Measurements from ENCODE around the gene ATP10A. TPM values are rescaled to one million over a fixed set of nuclear protein-coding genes. Genes with fewer than 3 reads are reported as not detected.

Gene ATP10A
- total and polyA plus RNA-seq, 9 of the 15 experiments (the other 6 are each of a cell fraction or from before 2014, with no cell fraction given), result 0.09 TPM; not detected in 8

DNA sequence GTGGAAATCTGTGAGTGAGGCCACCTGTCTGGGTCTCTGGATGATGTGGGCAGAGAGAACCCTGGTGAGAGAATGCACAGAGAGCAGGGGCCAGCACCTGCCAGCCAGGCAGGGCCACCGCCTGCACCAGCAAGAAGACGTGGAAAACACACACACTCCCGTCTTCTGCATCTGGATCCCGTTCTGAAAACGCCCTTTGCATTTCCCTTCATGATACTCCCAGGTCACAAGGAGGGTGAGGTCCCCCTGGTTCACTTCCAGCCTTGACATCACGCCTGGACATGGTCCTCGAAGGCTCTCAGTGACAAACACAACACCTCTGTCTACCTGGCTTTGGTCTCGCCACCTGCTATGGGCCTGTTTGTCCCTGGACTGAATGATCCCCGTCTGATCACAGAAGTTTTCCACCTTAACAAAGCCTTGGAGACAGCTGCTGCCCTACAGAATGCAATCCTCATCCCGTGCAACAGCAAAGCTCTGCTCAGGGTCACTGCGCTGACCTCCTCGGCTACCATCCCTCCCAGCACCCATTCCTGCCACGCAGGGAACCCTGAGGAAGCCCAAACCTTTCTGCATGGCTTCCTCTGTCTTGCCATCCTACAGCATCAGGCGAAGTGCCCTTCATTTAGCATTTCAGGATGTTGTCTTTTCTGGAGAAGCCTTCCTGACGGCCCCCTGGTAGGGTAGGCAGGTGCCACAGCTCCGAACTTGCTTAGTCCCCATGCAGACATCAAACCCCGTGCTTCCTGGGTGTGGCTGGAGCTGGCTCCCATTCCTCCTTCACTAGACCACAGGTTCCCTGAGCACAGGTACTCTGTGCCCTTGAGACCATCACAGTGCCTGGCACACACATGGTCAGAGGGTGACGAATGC lies 122.5 kb downstream of the ATP10A start:
- no TSS peak for BruUV-seq (replicated peaks)
- ChIA-PET CTCF (ENCODE audit: low intra/inter-chr PET ratio) (no interaction called here), POLR2A (no interaction called here)
- intact Hi-C loops (cut with micrococcal nuclease) (no loop called here), in situ Hi-C loops (cut with MboI) (no loop called here)
- peaks cover 0 to 23% of the 10 kb centered on the region in 2 experiments; a peak in 2 of 5 replicates for H3K27me3 ChIP-seq (ENCODE audit: control insufficient read depth in 2 of 2, insufficient read depth in 2 of 2, low read length in 2 of 2)
- H2AFZ ChIP-seq (ENCODE audit: low read depth, low read length), result no peak overlapping the region
- H3K4me2 ChIP-seq (ENCODE audit: insufficient read depth, low read length), result no peak overlapping the region
- H3K9me1 ChIP-seq (ENCODE audit: control insufficient read depth, insufficient read depth, low read length), result no peaks in the 10 kb centered on the region
- DNase-seq (ENCODE audit: extremely low read depth in 1 of 4, low spot score in 3 of 4) (no peak), FAIRE-seq (no peak), ATAC-seq (no peak)
- H4K20me1 ChIP-seq (replicated peaks; ENCODE audit: control insufficient read depth, insufficient read depth, low read length), result 0 out of 2 replicates have a peak, but pooled peaks cover 3% of the 10 kb centered on the region
- no peaks in the 10 kb centered on the region for H3K9me3 ChIP-seq (replicated peaks; ENCODE audit: control insufficient read depth, insufficient read depth, low read depth, low read length)
- no peak overlapping the region; a peak in 1 of 4 replicates for H3K9ac ChIP-seq (ENCODE audit: insufficient read depth in 1 of 2, low read depth in 2 of 2, low read length in 2 of 2)
- no peak overlapping the region for H3K4me3 ChIP-seq
- no peaks in the 10 kb centered on the region for H3K79me2 ChIP-seq (ENCODE audit: control insufficient read depth, insufficient read depth, low read length)
- H3K4me1 ChIP-seq (replicated peaks in 1 of 2; ENCODE audit: control insufficient read depth in 2 of 2, insufficient read depth in 2 of 2, low read length in 2 of 2), result no peaks in the 10 kb centered on the region
- H3K27ac ChIP-seq (ENCODE audit: extremely low read depth, low read depth, low read length), result no peak overlapping the region
- no peaks in the 10 kb centered on the region for H3K36me3 ChIP-seq (ENCODE audit: control insufficient read depth, insufficient read depth, low read length)
- 1% methylated on average over 17 of the region's 18 CpGs for WGBS (ENCODE audit: insufficient coverage, low coverage, missing lambda C conversion rate)
- TF ChIP-seq SNRNP70 (optimal IDR thresholded peaks at IDR 0.05; ENCODE audit: low read depth, low read length) (no peak), ZFP30 (CRISPR knock-in tag; IDR thresholded peaks at IDR 0.05; ENCODE audit: borderline replicate concordance) (no peak), KHSRP (IDR thresholded peaks at IDR 0.05) (no peak), SNIP1 (IDR thresholded peaks at IDR 0.05; ENCODE audit: low read depth) (no peak), POLR2B (IDR thresholded peaks at IDR 0.05; ENCODE audit: low read depth, partially characterized antibody) (no peak), E2F5 (CRISPR knock-in tag; IDR thresholded peaks at IDR 0.05) (no peak), DEAF1 (CRISPR knock-in tag; IDR thresholded peaks at IDR 0.05) (no peak), SLC30A9 (CRISPR knock-in tag; IDR thresholded peaks at IDR 0.05) (no peak), ZNF830 (CRISPR knock-in tag; IDR thresholded peaks at IDR 0.05) (no peak), TARDBP (IDR thresholded peaks at IDR 0.05) (no peak)
- TF ChIP-seq, protein P1, sequence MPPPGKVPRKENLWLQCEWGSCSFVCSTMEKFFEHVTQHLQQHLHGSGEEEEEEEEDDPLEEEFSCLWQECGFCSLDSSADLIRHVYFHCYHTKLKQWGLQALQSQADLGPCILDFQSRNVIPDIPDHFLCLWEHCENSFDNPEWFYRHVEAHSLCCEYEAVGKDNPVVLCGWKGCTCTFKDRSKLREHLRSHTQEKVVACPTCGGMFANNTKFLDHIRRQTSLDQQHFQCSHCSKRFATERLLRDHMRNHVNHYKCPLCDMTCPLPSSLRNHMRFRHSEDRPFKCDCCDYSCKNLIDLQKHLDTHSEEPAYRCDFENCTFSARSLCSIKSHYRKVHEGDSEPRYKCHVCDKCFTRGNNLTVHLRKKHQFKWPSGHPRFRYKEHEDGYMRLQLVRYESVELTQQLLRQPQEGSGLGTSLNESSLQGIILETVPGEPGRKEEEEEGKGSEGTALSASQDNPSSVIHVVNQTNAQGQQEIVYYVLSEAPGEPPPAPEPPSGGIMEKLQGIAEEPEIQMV (tag; conservative IDR thresholded peaks at IDR 0.05; ENCODE audit: low read depth), result no peak
- TF ChIP-seq, protein P2, sequence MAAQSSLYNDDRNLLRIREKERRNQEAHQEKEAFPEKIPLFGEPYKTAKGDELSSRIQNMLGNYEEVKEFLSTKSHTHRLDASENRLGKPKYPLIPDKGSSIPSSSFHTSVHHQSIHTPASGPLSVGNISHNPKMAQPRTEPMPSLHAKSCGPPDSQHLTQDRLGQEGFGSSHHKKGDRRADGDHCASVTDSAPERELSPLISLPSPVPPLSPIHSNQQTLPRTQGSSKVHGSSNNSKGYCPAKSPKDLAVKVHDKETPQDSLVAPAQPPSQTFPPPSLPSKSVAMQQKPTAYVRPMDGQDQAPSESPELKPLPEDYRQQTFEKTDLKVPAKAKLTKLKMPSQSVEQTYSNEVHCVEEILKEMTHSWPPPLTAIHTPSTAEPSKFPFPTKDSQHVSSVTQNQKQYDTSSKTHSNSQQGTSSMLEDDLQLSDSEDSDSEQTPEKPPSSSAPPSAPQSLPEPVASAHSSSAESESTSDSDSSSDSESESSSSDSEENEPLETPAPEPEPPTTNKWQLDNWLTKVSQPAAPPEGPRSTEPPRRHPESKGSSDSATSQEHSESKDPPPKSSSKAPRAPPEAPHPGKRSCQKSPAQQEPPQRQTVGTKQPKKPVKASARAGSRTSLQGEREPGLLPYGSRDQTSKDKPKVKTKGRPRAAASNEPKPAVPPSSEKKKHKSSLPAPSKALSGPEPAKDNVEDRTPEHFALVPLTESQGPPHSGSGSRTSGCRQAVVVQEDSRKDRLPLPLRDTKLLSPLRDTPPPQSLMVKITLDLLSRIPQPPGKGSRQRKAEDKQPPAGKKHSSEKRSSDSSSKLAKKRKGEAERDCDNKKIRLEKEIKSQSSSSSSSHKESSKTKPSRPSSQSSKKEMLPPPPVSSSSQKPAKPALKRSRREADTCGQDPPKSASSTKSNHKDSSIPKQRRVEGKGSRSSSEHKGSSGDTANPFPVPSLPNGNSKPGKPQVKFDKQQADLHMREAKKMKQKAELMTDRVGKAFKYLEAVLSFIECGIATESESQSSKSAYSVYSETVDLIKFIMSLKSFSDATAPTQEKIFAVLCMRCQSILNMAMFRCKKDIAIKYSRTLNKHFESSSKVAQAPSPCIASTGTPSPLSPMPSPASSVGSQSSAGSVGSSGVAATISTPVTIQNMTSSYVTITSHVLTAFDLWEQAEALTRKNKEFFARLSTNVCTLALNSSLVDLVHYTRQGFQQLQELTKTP (IDR thresholded peaks at IDR 0.05; ENCODE audit: low read depth in 1 of 2, partially characterized antibody in 2 of 2), result no peak
- TF ChIP-seq, protein P3, sequence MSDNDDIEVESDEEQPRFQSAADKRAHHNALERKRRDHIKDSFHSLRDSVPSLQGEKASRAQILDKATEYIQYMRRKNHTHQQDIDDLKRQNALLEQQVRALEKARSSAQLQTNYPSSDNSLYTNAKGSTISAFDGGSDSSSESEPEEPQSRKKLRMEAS (CRISPR knock-in tag; IDR thresholded peaks at IDR 0.05), result no peak
